GM23338 (cell line): Measurements from ENCODE around the gene NTM. TPM values are rescaled to one million over a fixed set of nuclear protein-coding genes. Genes with fewer than 3 reads are reported as not detected.

ENCODE experiments used
- ATAC-seq: fragments of 200-7000 bp; cut with Tn5 transposase; 3 replicates; pipeline ENCODE4 v1.9.1; 2020
- DNase-seq: peaks from one replicate; pipeline ENCODE4 v3.0.0-alpha.2; 2015; ENCODE audit warnings: low spot score
- H2AFZ ChIP-seq: fragments of 200-600 bp; sonication (generic); 2 replicates; pipeline ENCODE4 v1.8.0; 2016; ENCODE audit warnings: antibody characterized with exemption, mild to moderate bottlenecking, moderate library complexity
- H3F3A ChIP-seq: fragments of 200-600 bp; sonication (generic); replicated peaks from 2 replicates; pipeline ENCODE4 v1.8.0; 2017; ENCODE audit warnings: antibody characterized with exemption, mixed run types, low read depth
- H3K27ac ChIP-seq: fragments of 200-600 bp; sonication (generic); 2 replicates; pipeline ENCODE4 v1.6.1; 2016; ENCODE audit warnings: low read depth
- H3K27me3 ChIP-seq: fragments of 200-600 bp; sonication (generic); 2 replicates; pipeline ENCODE4 v1.8.0; 2016; ENCODE audit warnings: mild to moderate bottlenecking, mixed run types, moderate library complexity; ENCODE audit not compliant: insufficient read depth
- H3K36me3 ChIP-seq: fragments of 200-600 bp; sonication (generic); 2 replicates; pipeline ENCODE4 v1.8.0; 2016; ENCODE audit warnings: mild to moderate bottlenecking; ENCODE audit not compliant: insufficient read depth
- H3K4me1 ChIP-seq: fragments of 200-600 bp; sonication (generic); 2 replicates; pipeline ENCODE4 v1.8.0; 2016; ENCODE audit warnings: mild to moderate bottlenecking, moderate library complexity; ENCODE audit not compliant: insufficient read depth
- H3K4me2 ChIP-seq: fragments of 200-600 bp; sonication (generic); 2 replicates; pipeline ENCODE4 v1.7.1; 2017; ENCODE audit warnings: mixed run types
- H3K4me3 ChIP-seq: fragments of 200-600 bp; sonication (generic); 2 replicates; pipeline ENCODE4 v1.6.1; 2016; ENCODE audit warnings: mixed run types
- H3K79me2 ChIP-seq: fragments of 200-600 bp; sonication (generic); replicated peaks from 2 replicates; pipeline ENCODE4 v1.8.0; 2017; ENCODE audit warnings: mild to moderate bottlenecking; ENCODE audit not compliant: insufficient read depth
- H3K9me2 ChIP-seq: fragments of 200-600 bp; sonication (generic); 2 replicates; pipeline ENCODE4 v1.8.0; 2017; ENCODE audit not compliant: insufficient read depth
- H4K20me1 ChIP-seq: fragments of 200-600 bp; sonication (generic); replicated peaks from 2 replicates; pipeline ENCODE4 v1.8.0; 2017; ENCODE audit warnings: mild to moderate bottlenecking; ENCODE audit not compliant: insufficient read depth
- H3K27ac Mint-ChIP-seq: 2 replicates; pipeline ENCODE4 v1.8.0; 2020; ENCODE audit warnings: inconsistent platforms, mild to moderate bottlenecking, moderate library complexity, mixed read lengths
- H3K27me3 Mint-ChIP-seq: 3 replicates; pipeline ENCODE4 v1.8.0; 2022; ENCODE audit warnings: low read depth, mild to moderate bottlenecking, moderate library complexity, mixed read lengths, inconsistent platforms; ENCODE audit not compliant: insufficient read depth, poor library complexity
- H3K36me3 Mint-ChIP-seq: 3 replicates; pipeline ENCODE4 v1.8.0; 2021; ENCODE audit warnings: low read depth, mild to moderate bottlenecking, inconsistent platforms, moderate library complexity, mixed read lengths
- H3K4me1 Mint-ChIP-seq: 3 replicates; pipeline ENCODE4 v1.8.0; 2020; ENCODE audit warnings: mild to moderate bottlenecking, inconsistent platforms, mixed read lengths
- H3K4me3 Mint-ChIP-seq: 3 replicates; pipeline ENCODE4 v1.8.0; 2021; ENCODE audit warnings: moderate library complexity, mild to moderate bottlenecking, inconsistent platforms, mixed read lengths
- H3K9me3 Mint-ChIP-seq: 3 replicates; pipeline ENCODE4 v1.8.0; 2020; ENCODE audit warnings: moderate library complexity, mild to moderate bottlenecking, inconsistent platforms, mixed read lengths
- CREB1 ChIP-seq: fragments of 250-450 bp; sonication (Bioruptor Pico); IDR thresholded peaks from 2 replicates; pipeline ENCODE4 v1.5.0; 2020; ENCODE audit warnings: low read depth, mild to moderate bottlenecking, moderate library complexity
- EZH2phosphoT487 ChIP-seq: fragments of 200-600 bp; sonication (generic); IDR thresholded peaks from one replicate; pipeline ENCODE4 v1.8.1; 2018; ENCODE audit warnings: antibody characterized with exemption; ENCODE audit not compliant: unreplicated experiment
- JUNB ChIP-seq: IDR thresholded peaks from one replicate; pipeline ENCODE4 v1.6.1; 2016; ENCODE audit warnings: antibody characterized with exemption; ENCODE audit not compliant: unreplicated experiment
- REST ChIP-seq: IDR thresholded peaks from one replicate; pipeline ENCODE4 v1.6.1; 2018; ENCODE audit warnings: antibody characterized with exemption; ENCODE audit not compliant: unreplicated experiment
- STAT1 ChIP-seq: IDR thresholded peaks from one replicate; pipeline ENCODE4 v1.6.1; 2016; ENCODE audit warnings: antibody characterized with exemption; ENCODE audit not compliant: unreplicated experiment
- ZNF331 ChIP-seq: fragments of 250-450 bp; sonication (Bioruptor Pico); IDR thresholded peaks from 2 replicates; pipeline ENCODE4 v1.5.0; 2020; ENCODE audit warnings: low read depth, mild to moderate bottlenecking, moderate library complexity
- ZNF462 ChIP-seq: fragments of 250-450 bp; sonication (Bioruptor Pico); IDR thresholded peaks from 2 replicates; pipeline ENCODE4 v1.5.0; 2020; ENCODE audit warnings: mild to moderate bottlenecking, moderate library complexity
- polyA plus RNA-seq: library from polyadenylated mRNA; unstranded; fragments of >200 nt; fragmentation: Nextera tagmentation; extraction: Ambion mirVana; gene quantifications from 2 replicates; pipeline ENCODE4 v1.2.1, GENCODE V29; 2016
- total RNA-seq: library from RNA; depleted of rRNA; stranded (reverse); fragments of >200 nt; shearing (Covaris generic); gene quantifications from 2 replicates; pipeline ENCODE4 v1.2.3, GENCODE V29; 2014
- TF ChIP-seq, protein P1 (sequence below), 2 experiments: fragments of 200-600 bp in 1 of 2; sonication (generic) in 1 of 2; conservative IDR thresholded peaks; 2 replicates each; pipeline versions ENCODE4 v1.5.1 to v1.6.1; 2016 to 2017; ENCODE audit warnings: antibody characterized with exemption in 2 of 2, low read depth in 2 of 2, mild to moderate bottlenecking in 2 of 2, moderate library complexity in 1 of 2

NTM gene
- total and polyA plus RNA-seq, 2 experiments from 2014 or later, result 10.6 to 14.6 TPM

DNA sequence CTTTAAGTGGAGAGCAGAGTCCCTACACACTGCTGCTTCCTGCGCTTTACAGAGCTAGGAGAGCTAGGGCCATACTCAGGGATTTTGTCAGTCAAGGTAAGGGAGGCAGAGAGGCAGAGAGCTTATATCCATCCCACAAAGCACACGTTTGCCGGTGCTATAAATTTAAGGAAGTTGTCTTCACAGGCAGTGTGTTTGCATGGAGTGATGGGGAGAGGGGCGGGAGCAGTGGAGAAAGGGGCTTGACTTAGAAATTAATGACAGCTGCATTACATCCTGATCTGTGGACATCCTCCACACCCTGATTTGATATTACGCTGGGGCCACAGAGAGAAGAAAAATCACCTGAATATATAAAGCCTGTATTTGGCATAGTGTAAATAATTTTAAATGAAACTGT, 84.1 kb downstream of the NTM start (continued):
- TF ChIP-seq REST (no peak), ZNF331 (no peak)
- TF ChIP-seq, protein P1, sequence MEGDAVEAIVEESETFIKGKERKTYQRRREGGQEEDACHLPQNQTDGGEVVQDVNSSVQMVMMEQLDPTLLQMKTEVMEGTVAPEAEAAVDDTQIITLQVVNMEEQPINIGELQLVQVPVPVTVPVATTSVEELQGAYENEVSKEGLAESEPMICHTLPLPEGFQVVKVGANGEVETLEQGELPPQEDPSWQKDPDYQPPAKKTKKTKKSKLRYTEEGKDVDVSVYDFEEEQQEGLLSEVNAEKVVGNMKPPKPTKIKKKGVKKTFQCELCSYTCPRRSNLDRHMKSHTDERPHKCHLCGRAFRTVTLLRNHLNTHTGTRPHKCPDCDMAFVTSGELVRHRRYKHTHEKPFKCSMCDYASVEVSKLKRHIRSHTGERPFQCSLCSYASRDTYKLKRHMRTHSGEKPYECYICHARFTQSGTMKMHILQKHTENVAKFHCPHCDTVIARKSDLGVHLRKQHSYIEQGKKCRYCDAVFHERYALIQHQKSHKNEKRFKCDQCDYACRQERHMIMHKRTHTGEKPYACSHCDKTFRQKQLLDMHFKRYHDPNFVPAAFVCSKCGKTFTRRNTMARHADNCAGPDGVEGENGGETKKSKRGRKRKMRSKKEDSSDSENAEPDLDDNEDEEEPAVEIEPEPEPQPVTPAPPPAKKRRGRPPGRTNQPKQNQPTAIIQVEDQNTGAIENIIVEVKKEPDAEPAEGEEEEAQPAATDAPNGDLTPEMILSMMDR (conservative IDR thresholded peaks at IDR 0.05; ENCODE audit: low read depth in 2 of 2), result no peak

DNA sequence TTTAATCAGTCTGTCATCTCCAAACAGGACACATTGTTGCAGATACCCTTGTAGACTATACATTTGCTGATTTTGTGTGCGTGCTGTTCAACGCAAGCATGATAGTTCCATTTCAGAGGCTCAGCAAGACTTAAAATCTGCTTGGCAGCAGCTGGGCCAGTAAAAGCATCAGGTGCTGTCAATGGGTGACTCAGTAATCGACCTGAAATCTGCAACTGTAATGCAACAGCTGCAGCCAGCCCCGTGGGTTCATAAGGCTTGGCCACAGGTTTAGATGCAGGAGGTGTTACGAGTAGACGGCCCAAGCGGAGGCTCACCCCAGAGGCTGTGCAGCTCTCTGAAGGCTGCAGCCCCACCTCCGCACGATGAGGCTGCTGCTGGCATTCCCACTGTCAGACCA, 84.6 kb downstream of the NTM start:
- Histone ChIP-seq H3K4me3 (no peak overlapping the region), H3K4me1 (0 out of 2 replicates have a peak, but pooled peaks cover 4% of the 10 kb centered on the region), H3K36me3 (no peaks in the 10 kb centered on the region), H3K4me2 (no peak overlapping the region), H3F3A (no peaks in the 10 kb centered on the region), H3K27ac (no peak overlapping the region), H3K9me2 (peaks cover 4% of the 10 kb centered on the region; the same call in 1 of the 2 replicates), H2AFZ (no peak overlapping the region), H4K20me1 (no peaks in the 10 kb centered on the region), H3K79me2 (no peaks in the 10 kb centered on the region), H3K27me3 (no peaks in the 10 kb centered on the region)
- H3K27ac Mint-ChIP-seq, result no peak overlapping the region
- H3K36me3 Mint-ChIP-seq, result peaks cover 6% of the 10 kb centered on the region; the same call in 1 of the 3 replicates
- no peak overlapping the region for H3K4me3 Mint-ChIP-seq
- H3K4me1 Mint-ChIP-seq, result peaks cover 18% of the 10 kb centered on the region
- ATAC-seq (no peak), DNase-seq (no peak)
- peaks cover 9% of the 10 kb centered on the region for H3K27me3 Mint-ChIP-seq
- peaks cover 8% of the 10 kb centered on the region; the same call in 2 of the 3 replicates for H3K9me3 Mint-ChIP-seq
- TF ChIP-seq CREB1 (no peak), ZNF331 (no peak), JUNB (no peak), EZH2phosphoT487 (no peak), ZNF462 (CRISPR knock-in tag) (no peak), STAT1 (no peak), REST (no peak)
